IPS-18c (cell line): ENCODE data around the gene UNC5CL.

Experiments
- H3K4me3 ChIP-seq: 2 replicates; pipeline ENCODE4 v1.7.0; 2013; ENCODE audit warnings: low read depth, mild to moderate bottlenecking, low read length, moderate library complexity; ENCODE audit not compliant: insufficient read depth
- H3K9me3 ChIP-seq: one replicate; pipeline ENCODE4 v1.6.1; 2013; ENCODE audit warnings: mild to moderate bottlenecking, low read length, moderate library complexity; ENCODE audit not compliant: control insufficient read depth, insufficient read depth

The UNC5CL gene

DNA sequence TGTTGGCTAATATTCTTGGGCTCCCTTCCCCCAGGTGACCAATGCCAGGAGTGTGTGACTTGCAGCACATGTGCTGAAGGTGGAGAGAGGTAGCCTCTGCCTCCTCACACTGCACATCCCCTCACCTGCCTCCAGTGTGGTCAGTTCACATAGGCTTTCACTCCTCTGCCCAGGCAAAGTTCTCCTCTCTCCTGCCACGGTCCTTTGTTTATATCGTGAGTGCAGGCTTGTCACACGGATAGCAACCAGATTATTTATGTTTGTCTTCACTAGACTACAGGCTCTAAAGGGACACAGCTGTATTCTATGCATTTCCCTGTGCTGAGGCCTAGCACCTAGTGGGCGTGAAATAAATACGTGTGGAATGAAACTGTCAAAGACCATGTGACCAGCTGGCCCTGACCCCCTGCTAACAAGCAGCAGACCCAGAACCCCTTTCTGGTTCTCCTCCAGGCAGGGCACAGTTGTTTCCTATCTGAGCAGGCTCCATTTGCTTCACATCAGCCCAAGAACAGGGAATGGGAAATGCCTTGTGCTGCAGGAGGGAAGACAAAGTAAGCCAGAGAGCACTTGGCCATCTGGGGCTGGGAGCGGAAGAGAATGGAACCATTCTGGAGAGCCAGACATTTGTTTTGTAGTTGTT lies 42.3 kb downstream of the UNC5CL start:
- H3K4me3 ChIP-seq, result no peak overlapping the region
- no peaks in the 10 kb centered on the region for H3K9me3 ChIP-seq

DNA sequence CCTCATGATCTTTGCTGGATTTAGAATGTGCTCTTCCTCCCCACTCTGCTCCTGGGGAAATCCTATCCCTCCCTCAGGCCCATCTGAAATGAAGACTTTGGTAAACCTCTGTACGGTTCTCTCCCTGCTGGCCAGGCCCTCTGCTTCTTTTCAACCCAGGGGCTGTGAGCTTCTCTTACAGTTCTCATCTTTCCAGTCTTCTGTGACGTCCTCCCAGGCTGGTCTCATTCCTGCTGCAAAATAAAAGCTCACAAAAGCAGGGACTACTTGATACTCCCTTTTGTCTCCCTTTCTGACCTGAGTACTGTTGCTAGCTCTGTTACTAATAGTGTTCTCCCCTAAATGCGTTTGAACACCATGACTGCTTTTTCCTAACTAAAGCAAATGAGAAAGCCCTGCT lies 46.3 kb downstream of the UNC5CL start:
- no peak overlapping the region for H3K4me3 ChIP-seq
- no peaks in the 10 kb centered on the region for H3K9me3 ChIP-seq

DNA sequence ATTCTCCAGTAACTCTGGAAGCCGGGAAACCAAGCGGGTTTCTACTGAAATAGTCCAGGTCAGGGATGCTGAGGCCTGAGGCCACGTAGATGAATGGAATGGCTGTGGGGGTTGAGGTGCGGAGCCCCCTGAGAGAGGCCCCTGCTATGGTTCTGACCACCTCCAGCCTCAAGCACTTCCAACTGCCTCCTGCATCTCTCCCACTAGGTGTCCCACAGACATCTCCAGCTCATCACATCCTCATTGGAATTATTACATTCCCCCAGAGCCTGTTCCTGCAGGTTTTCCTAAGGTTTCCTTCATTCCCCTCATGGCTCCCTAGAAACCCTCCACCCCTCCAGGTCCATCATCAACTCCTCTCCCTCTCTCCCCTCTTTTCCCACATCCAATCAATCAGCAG lies 48.7 kb downstream of the UNC5CL start:
- Histone ChIP-seq H3K4me3 (no peak overlapping the region), H3K9me3 (no peaks in the 10 kb centered on the region)

DNA sequence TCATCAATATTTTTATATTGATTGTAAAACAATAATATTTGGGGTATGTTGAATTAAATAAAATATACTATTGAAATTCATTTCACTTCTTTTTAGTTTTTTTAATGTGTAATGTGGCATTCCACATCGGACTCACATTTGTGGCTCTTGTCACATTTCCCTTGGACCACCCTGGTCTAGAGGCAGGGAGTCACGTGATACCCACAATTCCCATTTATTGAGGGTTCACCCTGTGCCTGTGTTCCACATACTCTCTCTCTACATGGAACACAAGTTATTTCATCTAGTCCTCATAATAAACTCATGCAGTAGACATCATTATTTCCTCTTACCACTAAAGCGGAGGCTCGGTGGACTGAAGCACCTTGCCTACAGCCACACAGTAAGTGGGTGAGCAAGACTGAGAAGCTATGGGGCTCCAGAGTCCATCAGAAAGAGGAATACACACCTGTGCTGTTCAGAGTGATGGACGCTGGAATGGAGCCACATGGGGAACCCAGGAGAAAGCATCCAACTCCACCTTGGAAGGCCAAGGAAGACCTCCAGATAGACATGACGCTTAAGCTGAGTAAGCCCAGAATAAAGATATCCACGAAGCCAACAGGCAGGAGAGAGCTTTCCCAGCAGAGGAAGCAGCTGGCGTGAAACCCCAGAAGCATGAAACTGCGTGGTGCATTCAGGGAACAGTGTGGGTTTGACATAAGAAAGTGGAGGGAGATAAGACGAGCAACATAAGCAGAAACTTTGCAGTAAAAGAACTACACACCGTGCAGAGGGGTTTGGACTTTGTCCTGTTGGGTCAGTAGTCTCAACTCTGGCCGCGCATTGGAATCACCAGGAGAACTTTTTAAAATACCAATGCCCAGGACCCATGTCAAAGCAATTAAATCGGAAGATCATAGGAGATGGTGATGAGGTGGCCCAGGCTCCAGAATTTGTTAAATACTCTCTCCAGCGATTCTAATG lies 49.5 kb downstream of the UNC5CL start:
- H3K9me3 ChIP-seq, result no peaks in the 10 kb centered on the region
- no peak overlapping the region for H3K4me3 ChIP-seq

DNA sequence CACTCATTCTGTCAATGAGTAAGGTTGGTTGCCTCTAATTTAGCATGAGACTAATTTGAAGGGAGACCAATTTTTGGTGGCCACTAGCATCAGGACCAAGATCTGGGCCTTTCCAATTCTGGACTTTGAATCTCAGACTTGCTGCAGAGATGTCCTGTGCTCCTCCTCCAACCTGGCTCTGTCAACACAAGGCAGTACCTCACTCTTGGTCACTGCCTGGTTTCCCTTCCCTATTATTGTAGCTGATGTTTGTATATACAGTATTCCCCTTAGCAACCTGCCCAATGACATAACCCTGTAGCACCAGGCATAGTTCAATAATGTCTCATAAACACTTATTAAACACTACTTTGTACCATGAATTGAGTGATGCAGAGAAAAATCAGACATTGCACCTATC lies 50.4 kb downstream of the UNC5CL start:
- Histone ChIP-seq H3K9me3 (no peaks in the 10 kb centered on the region), H3K4me3 (no peak overlapping the region)

DNA sequence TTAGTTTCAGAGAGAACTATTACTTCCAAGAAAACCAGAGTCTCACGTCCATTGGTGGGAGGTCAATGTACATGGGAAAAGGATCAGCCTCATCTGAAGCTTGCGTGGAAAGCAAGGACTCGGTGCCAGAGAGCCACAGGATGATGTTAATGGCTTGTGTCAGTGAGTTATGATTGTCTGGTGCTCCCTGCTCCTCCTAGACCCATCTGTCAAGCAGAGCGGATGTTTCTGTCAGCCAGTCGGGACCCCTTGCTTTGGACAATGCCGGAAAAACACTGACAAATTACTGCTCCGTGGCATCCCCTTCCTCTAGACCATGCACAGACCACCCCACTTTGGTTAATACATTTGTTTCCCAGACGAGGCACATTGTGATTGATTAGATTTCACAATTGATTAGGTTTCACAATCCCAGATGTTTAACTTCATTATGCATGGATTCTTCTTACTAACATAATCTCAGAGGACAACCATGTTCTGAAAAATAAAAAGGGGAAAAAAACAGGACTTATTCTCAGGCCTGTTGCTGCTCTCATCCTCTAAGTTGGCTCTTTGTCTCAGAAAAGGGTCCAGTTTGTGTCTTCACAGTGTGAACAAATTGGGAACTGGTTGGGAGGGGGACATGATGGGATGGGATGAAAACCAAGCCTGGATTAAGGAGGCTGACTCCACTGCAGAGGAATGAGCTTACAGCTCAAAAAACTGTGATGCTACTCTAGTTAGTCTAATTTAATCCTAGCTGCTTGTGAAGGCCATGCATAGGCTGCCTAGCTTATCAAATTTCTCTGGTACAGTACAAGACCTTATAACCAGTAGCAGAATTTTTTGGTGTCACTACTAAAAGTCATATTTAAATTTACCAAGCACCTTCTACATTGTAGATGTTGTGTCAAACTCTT lies 51.9 kb downstream of the UNC5CL start:
- Histone ChIP-seq H3K4me3 (no peak overlapping the region), H3K9me3 (no peaks in the 10 kb centered on the region)

DNA sequence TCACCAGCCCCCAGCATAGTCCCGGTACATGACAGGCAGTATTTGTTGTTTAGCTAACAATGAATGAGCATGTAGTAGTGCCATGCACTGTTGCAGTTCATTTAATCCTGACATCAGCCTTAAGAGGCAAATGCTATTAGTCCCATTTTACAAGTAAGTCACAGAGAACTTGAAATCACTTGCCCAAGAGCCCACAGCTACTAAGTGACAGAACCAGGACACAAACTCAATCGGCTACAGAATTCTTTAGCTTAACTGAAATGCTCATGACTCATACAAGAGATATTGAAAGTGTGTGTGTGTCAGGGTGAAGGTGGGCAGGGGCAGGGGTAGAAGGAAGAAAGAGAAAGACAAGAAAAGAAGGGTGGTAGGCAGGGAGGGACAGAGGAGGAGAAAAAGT lies 52.7 kb downstream of the UNC5CL start:
- H3K4me3 ChIP-seq, result no peak overlapping the region

DNA sequence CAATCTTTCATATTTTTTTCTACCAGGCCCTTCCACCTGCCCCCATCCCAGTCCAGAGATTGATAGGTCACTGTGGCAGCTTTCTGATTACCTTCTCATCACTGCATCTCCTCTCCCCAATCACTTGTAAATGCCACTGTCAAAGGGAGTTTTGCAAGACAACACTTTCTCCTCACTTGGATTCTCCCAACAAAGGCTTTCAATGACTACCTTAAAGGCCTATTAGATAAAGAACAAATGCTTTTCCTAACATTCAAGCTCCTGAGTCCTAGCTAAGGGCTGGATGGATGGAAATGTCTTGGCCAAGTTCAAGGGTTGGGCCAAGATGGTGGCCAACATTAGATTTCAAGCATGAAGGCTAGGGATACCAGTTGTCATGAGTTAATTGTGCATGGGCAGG lies 55.3 kb downstream of the UNC5CL start:
- H3K9me3 ChIP-seq, result no peaks in the 10 kb centered on the region
- H3K4me3 ChIP-seq, result no peak overlapping the region

More for the DNA sequence above, 52.7 kb downstream of the UNC5CL start:
- H3K9me3 ChIP-seq, result no peaks in the 10 kb centered on the region

DNA sequence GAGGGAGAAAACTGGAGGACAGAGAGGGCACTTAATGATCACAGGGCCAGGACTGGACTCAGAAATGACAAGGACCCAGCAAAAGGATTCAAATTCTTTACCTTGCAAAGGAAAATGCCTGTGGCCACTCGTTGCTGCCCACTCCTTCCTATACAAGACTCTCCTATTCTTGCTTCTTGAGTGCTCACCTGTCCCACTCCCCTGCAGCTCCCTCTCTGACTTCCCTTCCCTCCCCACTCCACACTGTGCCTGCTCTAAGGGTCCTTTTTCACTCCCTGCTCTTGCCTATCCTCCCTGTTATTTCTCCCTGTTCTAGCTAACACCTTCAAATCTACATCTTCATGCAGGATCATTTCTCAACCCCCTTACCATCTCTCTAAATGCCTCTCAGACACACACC lies 56.1 kb downstream of the UNC5CL start:
- Histone ChIP-seq H3K4me3 (no peak overlapping the region), H3K9me3 (no peaks in the 10 kb centered on the region)

DNA sequence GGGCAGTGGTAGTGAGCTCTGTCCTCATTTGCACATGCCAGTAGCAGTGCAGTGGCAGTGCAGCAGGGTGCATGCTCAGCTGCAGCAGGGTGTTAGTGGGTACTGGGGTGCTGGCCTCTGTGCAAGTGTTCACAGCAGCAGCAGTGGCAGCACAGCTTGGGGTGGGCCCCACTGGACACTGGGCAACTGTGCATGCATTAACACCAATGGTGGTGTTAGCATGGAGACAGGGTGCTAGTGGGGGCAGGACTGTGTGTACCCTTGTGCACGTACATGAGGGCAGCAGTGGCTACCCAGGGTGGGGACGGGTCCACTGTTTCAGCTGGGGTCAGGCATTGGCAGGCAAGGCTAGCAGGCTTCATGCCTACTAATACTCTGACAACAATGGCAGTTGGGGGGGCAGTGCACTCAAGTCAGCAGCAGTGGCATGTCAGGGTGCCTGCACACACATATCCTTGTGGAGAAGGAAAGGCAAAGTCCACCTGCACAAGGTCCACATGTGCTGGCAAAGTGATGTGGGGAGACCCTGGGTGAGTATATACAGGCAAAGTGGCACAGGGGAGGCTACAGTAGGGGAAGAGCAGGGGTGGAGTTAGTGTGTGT lies 60.2 kb downstream of the UNC5CL start:
- H3K4me3 ChIP-seq, result no peak overlapping the region
- H3K9me3 ChIP-seq, result no peaks in the 10 kb centered on the region

DNA sequence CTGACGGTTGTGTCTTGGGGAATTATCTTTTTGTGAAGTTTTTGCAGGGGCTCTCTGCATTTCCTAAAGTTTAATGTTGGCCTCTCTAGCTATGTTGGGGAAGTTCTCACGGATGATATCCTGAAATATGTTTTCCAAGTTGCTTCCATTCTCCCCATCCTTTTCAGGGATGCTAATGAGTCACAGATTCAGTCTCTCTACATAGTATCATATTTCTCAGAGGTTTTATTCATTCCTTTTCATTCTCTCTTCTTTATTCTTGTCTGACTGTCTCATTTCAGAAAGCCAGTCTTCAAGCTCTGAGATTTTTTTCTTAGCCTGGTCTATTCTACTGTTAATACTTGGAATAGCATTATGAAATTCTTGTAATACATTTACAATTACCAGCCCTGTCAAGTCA lies 61.3 kb downstream of the UNC5CL start:
- Histone ChIP-seq H3K9me3 (no peaks in the 10 kb centered on the region), H3K4me3 (no peak overlapping the region)

DNA sequence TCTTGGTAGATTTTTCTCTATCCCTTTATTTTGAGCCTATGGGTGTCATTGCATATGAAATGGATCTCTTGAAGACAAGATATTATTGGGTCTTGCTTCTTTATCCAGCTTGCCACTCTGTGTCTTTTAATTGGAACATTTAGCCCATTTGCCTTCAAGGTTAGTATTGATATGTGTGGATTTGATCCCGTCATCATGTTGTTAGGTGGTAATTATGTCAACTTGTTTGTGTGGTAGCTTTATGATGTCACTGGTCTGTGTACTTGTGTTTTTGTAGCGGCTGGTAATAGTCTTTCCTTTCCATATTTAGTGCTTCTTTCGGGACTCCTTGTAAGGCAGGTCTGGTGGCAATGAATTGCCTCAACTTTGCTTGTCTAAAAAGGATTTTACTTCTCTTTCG lies 61.9 kb downstream of the UNC5CL start:
- Histone ChIP-seq H3K4me3 (no peak overlapping the region), H3K9me3 (no peaks in the 10 kb centered on the region)
